ENCODE results near the gene SH3BP1. TPM values are rescaled to one million over a fixed set of nuclear protein-coding genes. Genes with fewer than 3 reads are reported as not detected.

The SH3BP1 gene
- total RNA-seq, 1 experiment from 2014 or later = 6.9 TPM

Other genes with a start within 250 kb of the SH3BP1 start
- 0.29 and 0.41 TPM in 2 replicates for gene ELFN2, start 212.2 kb upstream of the SH3BP1 start, total RNA-seq (2014; rRNA removed; shearing (Covaris generic))
- 0.08 TPM in 1 of 2 replicates, not detected in the other for gene MFNG, start 153.3 kb upstream of the SH3BP1 start, total RNA-seq (2014; rRNA removed; shearing (Covaris generic))
- 2.8 and 3.9 TPM in 2 replicates for gene CARD10, start 120.3 kb upstream of the SH3BP1 start, total RNA-seq (2014; rRNA removed; shearing (Covaris generic))
- gene CDC42EP1, start 79.2 kb upstream of the SH3BP1 start, total RNA-seq (2014; rRNA removed; shearing (Covaris generic)) = 7.6 and 9.5 TPM in 2 replicates
- not detected in 2 replicates for gene LGALS2, start 59.6 kb upstream of the SH3BP1 start, total RNA-seq (2014; rRNA removed; shearing (Covaris generic))
- gene GGA1, start 30.8 kb upstream of the SH3BP1 start, total RNA-seq (2014; rRNA removed; shearing (Covaris generic)) = 8.2 and 31.3 TPM in 2 replicates
- 9.0 and 9.3 TPM in 2 replicates for gene PDXP, start 19.1 kb downstream of the SH3BP1 start, total RNA-seq (2014; rRNA removed; shearing (Covaris generic))
- gene LGALS1, start 36.0 kb downstream of the SH3BP1 start, total RNA-seq (2014; rRNA removed; shearing (Covaris generic)) = 1,239 and 1,549 TPM in 2 replicates
- 25.7 and 27.3 TPM in 2 replicates for gene NOL12, start 46.7 kb downstream of the SH3BP1 start, total RNA-seq (2014; rRNA removed; shearing (Covaris generic))
- 18.3 and 21.9 TPM in 2 replicates for gene TRIOBP, start 57.4 kb downstream of the SH3BP1 start, total RNA-seq (2014; rRNA removed; shearing (Covaris generic))
- 11.5 and 14.3 TPM in 2 replicates for gene GCAT, start 168.3 kb downstream of the SH3BP1 start, total RNA-seq (2014; rRNA removed; shearing (Covaris generic))
- not detected in 2 replicates for gene GALR3, start 183.7 kb downstream of the SH3BP1 start, total RNA-seq (2014; rRNA removed; shearing (Covaris generic))
- gene ANKRD54, start 204.7 kb downstream of the SH3BP1 start, total RNA-seq (2014; rRNA removed; shearing (Covaris generic)) = 18.3 and 19.5 TPM in 2 replicates
- 478 and 514 TPM in 2 replicates for gene EIF3L, start 209.8 kb downstream of the SH3BP1 start, total RNA-seq (2014; rRNA removed; shearing (Covaris generic))